SHP77 treated with DMSO at 0.1 percent for 48 hours (cell line): ENCODE measurements around the gene CACNA1E.
"Not testable (repeated sequence)": the region's sequence is repeated elsewhere in the genome, so short reads cannot be mapped to it uniquely, and the experiment has no call there.

Source experiments
- DNase-seq: peaks from one replicate; lab custom pipeline; 2025; lab: John Stamatoyannopoulos, UW

The CACNA1E gene

DNA sequence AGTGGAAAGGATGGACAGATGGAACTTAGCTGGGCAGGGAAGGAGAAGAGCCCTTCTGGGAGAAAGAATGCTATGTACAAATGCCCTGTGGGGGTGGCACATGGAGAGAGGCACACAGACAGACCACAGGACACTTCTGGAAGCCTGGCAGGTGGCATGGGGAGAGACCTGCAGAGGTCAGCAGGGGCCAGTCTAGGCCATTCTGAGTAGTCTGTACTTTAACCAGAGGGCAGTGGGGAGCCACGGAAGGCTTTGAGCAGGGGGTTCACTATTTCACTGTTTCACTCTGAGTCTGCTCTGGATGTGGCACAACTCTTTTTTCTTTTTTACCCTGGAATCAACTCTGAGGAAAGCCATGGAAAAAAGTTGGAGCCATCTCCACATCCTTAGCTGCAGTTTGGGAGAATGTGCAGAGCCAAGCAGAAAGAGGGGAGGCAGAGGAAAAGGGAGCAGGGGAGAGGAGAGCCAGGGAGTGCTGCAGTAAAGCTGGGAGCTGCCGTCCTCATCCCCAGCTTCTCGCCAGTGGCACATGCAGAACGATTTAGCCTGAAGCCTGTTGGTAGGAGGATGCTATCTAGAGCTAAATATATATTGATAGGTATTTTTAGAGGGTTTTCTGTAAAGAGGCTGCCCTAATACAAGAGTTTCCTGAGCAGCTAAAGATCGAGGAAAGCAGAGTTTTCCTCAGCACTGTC is 34.0 kb downstream of the CACNA1E start:
- no peak for DNase-seq

DNA sequence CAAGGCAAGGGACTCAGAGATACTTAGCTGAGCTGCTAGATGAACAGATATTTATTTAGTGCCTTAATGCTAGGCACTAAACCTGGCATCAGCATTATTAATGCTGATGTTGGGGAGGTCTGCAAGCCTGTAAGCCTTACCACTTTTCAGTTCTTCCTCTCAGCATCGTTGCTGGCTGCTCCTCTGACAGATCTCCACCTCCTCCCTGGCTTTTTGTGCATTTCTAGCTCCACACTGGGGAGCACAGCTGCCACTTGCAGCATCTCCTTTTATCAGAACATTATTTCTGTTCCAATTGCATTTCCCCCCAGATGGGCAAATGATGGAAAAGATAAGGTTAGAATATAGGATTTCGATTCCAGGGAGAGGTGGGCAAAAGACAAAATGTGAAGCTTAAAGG is 34.8 kb downstream of the CACNA1E start:
- no peak for DNase-seq

- no peak for DNase-seq
These were observed 39.5 kb downstream of the CACNA1E start for GRCh38 chr1:181522864-181523263.

DNA sequence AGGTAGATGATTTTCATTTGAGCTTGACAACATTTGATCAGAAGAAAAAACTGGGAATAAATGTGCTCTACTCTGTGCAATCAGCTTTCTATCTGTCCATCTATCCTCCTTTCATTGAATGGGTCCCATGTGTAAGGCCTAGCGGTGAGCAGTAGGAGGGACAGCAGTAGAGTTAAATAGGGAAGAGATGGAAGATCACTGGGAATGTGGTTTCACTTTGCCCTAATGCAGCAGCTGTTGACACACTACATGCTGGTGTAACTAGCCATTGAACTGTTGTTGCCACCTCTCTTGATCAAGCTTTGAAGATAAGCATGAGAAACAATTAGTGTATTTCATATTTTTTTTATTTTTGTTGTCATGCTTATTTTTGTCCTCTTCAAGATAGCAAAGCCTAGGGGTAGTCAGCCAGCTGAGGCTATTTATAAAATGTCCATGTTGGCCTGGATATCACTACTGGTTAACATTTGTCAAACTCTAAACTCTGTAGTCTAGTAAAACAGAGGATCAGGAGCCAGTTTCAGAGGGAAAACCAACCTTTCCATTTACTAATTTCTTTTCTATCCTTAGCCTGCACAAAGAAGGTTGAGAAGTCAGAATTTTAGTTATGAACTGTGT is 41.9 kb downstream of the CACNA1E start:
- DNase-seq, result no peak

DNA sequence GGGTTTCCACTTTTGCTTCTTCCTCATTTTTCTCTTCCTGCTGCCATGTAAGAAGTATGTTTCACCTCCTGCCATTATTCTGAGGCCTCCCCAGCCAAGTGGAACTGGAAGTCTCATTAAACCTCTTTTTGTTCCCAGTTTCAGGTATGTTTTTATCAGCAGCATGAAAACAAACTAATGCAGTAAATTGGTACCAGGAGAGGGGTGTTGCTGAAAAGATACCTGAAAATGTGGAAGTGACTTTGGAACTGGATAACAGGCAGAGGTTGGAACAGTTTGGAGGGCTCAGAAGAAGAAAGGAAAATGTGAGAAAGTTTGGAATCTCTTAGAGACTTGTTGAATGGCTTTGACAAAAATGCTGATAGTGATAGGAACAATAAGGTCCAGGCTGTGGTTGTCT is 44.9 kb downstream of the CACNA1E start:
- DNase-seq, result not testable (repeated sequence)

- DNase-seq, result no peak
These were observed 48.1 kb downstream of the CACNA1E start for GRCh38 chr1:181531441-181531840.

- DNase-seq, result no peak
These were observed 48.8 kb downstream of the CACNA1E start for GRCh38 chr1:181531951-181532600.

DNA sequence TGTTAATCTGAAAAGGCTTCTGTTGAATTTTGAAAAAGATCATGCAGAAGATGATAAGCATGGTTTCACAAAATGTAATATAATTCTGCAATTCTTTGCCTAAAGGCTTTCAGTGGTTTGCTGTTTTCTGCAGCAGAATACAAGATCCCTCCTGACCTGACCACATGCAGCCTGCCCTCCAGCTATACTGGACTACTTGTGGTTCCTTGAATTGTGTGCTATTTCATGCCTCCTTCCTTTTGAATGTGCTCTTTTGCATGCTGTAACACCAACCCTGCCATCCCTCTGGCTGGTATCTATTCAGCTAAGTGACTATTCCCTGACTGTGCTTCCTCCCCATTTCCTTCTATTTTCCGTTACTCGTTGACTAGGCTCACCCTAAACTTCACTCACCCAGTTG is 55.5 kb downstream of the CACNA1E start:
- no peak for DNase-seq

GRCh38 chr1:181541458-181541857 is 58.1 kb downstream of the CACNA1E start:
- no peak for DNase-seq

GRCh38 chr1:181541947-181542346 is 58.6 kb downstream of the CACNA1E start:
- DNase-seq, result no peak

DNA sequence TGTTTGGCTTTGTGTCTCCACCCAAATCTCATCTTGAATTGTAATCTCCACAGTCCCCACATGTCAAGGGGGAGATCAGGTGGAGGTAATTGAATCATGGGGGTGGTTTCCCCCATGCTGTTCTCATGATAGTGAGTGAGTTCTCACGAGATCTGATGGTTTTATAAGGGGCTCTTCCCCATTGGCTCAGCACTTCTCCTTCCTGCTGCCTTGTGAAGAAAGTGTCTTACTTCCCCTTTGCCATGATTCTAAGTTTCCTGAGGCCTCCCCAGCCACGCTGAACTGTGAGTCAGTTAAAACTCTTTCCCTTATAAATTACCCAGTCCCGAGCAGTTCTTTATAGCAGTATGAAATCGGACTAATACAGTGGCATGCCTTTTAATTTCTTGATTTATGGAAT is 59.1 kb downstream of the CACNA1E start:
- not testable (repeated sequence) for DNase-seq

- no peak for DNase-seq
These were observed 62.1 kb downstream of the CACNA1E start for GRCh38 chr1:181545395-181545794.

DNA sequence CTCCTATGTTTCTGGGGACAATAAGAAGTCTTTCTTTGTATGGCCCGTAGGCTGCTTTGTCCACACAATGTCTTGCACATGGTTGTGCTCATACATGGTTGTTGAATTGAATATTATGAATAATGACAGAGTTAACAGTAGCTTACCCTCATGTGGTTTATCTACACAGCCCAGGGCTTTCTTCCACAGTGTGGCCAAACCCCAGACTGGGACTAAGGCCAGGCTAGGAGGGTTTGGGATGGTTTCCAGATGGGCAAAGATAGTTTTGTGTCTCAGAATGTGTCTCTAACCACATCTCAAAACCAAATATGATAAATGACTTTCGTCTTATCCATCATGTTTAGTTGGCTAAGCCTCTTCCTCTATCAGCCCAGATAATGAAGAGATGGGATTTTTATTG is 65.2 kb downstream of the CACNA1E start:
- DNase-seq, result no peak

- DNase-seq, result no peak
These were observed 67.9 kb downstream of the CACNA1E start for GRCh38 chr1:181551249-181551648.

DNA sequence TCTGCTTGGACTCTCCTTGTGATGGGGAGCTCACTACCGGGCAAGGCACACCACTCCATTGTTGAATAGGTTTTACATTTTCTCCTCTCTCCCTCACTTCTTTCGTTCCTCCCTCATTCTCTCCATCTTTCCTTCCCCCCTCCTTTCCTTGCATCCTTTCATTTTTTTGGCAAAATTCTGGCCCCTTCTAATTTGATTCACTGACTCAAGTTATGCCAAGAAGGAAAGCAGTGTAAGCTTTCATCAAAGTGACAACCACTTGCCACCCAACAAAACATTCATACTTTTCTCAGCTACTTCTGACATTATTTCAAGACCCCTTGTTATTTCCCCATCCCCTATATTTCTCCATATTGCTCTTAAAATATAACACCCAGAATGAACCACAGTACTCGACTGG is 68.4 kb downstream of the CACNA1E start:
- DNase-seq, result no peak

- DNase-seq, result no peak
These were observed 71.1 kb downstream of the CACNA1E start for GRCh38 chr1:181554465-181554864.

DNA sequence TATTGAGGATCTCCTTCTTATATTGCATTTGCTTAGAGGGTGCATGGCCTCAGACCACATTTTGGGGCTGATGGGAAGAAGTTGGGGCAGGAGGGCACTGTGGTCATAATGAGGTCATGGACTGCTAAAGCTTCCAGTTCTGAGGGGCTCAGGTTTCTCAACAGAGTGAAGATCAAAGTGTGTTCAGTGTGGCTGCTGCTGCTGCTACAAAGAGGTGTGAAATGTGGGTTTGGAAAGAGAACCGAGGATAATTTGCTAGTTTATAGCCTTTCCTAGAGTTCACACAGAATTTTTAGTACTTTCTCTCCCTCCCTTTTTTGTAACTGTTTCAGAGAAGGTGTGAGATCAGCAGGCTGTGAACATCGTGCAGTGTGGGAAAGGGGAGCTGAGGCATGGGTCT is 73.3 kb downstream of the CACNA1E start:
- no peak for DNase-seq

GRCh38 chr1:181557313-181557712 is 74.0 kb downstream of the CACNA1E start:
- DNase-seq, result no peak

DNA sequence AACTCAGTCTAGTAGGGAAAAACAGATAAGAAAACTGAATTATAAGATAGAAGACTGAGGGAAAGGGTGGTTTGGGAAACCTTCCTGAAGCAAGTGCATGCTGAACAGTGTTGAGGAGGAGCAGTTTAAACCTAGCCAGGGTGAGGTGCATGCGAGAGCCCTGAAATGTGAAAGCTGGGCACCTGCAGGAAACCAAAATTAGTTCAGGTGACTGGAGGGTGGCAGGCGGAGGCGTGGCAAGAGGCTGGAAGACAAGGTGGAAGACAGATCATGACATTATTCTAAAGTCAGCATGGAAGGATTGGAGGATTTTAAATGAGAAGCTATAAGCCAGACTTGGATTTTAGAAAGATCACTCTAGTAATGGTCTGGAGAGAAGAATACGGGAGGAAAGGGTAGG is 75.1 kb downstream of the CACNA1E start:
- no peak for DNase-seq

DNA sequence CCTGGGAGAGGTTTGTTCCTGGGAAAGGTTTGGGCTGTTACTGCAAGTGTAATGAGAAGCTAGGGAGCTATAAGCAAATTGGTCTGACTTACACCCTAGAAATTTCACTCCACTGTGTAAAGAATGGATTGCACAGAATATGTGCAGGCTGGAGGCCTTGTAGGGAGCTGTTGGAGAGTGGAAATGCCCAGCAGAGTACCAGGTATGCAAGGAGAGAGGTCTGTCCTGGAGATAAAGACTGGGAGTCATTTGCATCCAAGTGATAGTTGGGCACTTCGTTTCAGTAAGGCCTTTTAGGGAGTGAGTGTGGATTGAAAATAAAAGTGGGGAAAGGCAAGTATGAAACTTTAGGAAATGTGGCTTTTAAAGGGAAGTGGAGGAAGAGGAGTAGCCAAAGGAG is 75.8 kb downstream of the CACNA1E start:
- no peak for DNase-seq

DNA sequence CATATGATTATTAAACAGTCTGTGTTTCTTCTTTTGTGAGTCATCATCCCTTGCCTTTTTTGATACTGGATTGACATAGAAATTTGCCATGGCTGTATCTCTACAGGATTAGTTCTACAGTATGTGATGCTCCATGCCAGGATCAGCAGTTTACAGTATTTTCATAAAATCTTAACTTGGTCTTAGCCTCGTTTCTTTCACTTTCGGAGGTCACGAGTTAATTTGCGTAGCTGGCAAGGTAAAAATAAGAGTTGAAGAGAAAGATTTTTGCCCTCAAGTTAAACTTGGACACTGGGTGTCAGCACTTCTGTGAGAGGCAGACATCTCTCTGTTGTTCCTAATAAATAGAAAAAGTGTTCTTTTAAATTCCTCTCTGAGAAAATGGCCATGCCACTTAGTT is 79.1 kb downstream of the CACNA1E start:
- DNase-seq, result no peak

DNA sequence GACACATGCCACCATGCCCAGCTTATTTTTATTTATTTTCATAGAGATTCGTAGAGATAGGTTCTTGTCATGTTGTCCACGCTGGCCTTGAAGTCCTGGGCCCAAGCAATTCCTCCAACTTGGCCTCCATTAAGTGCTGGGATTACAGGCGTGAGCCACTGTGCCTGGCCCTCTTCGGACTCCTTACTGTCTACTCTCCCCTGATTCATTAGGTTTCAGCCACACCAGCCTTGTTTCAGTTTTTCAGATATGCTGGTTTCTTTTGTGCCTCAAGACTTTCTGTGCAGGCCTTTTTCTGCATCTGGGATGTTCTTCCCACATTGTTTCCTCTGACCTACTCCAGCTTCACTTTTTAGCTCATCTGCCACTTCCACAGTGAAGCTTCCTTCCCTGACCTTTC is 85.4 kb downstream of the CACNA1E start:
- DNase-seq, result no peak

DNA sequence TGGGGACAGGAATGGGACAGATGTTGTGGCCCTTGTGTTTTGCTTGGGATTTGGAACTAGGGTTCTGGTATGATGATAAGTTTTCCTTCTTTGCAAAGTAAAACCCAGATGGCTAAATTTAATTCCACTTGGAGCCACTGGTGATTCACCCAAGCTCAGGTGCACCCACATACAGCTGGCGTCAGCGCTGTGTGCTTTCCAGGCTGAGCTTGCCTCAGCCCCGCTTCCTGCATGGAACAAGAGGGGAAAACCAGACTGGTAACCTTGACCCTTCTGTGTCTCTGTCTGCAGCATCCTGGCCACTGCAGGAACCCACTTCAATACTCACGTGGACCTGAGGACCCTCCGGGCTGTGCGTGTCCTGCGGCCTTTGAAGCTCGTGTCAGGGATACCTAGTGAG is 94.2 kb downstream of the CACNA1E start:
- DNase-seq, result no peak

DNA sequence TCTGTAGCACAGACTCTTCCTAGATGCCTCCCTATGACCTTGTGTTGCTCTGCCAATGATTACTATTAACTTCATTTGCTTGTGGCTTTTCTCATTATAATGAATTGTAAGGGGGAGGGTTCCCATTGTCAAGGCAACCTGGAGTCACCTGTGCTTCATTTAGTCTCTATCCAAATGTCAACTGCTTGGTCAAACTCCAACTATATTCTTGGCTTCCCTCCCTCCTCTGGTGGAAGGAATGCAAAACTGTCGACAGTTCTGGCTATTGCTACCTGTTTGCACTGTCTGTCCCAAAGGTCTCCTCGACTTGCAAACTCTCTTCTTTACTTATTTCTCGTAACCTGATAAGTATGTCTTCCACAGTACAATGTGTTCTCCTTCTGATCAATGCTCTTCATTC is 100.3 kb downstream of the CACNA1E start:
- DNase-seq, result no peak
